ENCODE data around the gene MRPS10. TPM values are rescaled to one million over a fixed set of nuclear protein-coding genes. Genes with fewer than 3 reads are reported as not detected.
A peak's percentile ranks its signal among the peaks of the same experiment; 100 is the strongest.

Gene MRPS10
- total RNA-seq, 1 experiment from 2014 or later, result 67.6 TPM

DNA sequence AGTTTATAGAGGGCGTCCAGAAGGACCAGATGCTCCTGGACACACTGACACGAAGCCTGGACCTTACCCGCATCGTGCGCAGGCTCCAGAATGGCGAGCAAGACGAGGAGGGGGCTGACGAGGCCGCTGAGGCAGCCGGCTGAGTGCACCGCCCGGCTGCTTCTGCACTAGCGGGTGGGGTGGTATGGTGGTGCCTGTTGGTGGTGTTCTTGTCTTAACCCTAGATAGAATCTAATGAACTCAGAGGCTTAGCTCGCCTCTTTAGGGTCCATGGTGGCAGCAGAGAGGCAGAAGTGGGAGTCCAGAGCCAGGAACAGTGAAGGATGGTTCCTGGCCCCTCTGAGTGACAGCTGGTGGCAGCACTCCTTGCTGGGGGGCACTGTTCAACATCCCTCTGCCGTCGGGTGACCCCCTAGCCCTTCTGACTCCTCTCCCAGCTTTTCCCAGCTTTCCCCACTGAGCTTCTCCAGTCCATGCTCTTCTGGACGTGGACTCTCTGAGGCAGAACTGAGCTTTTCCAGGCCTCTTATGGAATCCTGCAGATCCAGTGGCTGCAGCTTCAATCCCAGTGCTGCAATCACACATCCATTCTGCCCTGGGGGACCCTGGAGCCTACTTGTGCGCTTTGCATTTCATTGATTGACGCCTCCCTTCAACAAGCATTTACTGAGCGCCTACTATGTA lies 38.3 kb downstream of the MRPS10 start:
- Histone ChIP-seq H3K4me1 (ENCODE audit: control insufficient read depth, insufficient read depth, low read length) (no peaks in the 10 kb centered on the region), H3K27me3 (ENCODE audit: control insufficient read depth, insufficient read depth, low read length) (no peaks in the 10 kb centered on the region), H3K36me3 (ENCODE audit: control insufficient read depth, insufficient read depth, low read length) (no peaks in the 10 kb centered on the region), H3K27ac (ENCODE audit: low read length) (no peak overlapping the region), H3K4me3 (ENCODE audit: low read depth in 2 of 2, low read length in 2 of 2) (no peak overlapping the region), H3K9me3 (ENCODE audit: control insufficient read depth, insufficient read depth, low read depth, low read length) (no peaks in the 10 kb centered on the region)
- in situ Hi-C loops (cut with HindIII; ENCODE audit: low pct_unique_long_range_greater_than_20kb, low sequenced_read_pairs), result no loop called here
- ATAC-seq (peak; percentile 57), DNase-seq (ENCODE audit: low read depth, low spot score) (no peak)
- TF ChIP-seq REST (IDR thresholded peaks at IDR 0.05; ENCODE audit: insufficient read depth in 1 of 2, low read depth in 2 of 2, low read length in 1 of 2) (no peak), SIN3A (IDR thresholded peaks at IDR 0.05; ENCODE audit: borderline replicate concordance, insufficient read depth, low read depth, low read length) (no peak), TCF7L2 (IDR thresholded peaks at IDR 0.05; ENCODE audit: low read depth, low read length) (no peak), POLR2AphosphoS5 (IDR thresholded peaks at IDR 0.05; ENCODE audit: low read depth, low read length) (no peak)
- TF ChIP-seq, protein P1, sequence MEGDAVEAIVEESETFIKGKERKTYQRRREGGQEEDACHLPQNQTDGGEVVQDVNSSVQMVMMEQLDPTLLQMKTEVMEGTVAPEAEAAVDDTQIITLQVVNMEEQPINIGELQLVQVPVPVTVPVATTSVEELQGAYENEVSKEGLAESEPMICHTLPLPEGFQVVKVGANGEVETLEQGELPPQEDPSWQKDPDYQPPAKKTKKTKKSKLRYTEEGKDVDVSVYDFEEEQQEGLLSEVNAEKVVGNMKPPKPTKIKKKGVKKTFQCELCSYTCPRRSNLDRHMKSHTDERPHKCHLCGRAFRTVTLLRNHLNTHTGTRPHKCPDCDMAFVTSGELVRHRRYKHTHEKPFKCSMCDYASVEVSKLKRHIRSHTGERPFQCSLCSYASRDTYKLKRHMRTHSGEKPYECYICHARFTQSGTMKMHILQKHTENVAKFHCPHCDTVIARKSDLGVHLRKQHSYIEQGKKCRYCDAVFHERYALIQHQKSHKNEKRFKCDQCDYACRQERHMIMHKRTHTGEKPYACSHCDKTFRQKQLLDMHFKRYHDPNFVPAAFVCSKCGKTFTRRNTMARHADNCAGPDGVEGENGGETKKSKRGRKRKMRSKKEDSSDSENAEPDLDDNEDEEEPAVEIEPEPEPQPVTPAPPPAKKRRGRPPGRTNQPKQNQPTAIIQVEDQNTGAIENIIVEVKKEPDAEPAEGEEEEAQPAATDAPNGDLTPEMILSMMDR (IDR thresholded peaks at IDR 0.05), result no peak
- no TSS peak for BruUV-seq (replicated peaks)
- ChIA-PET CTCF (no interaction called here), POLR2A (interaction anchor here (0.6 kb wide), 1 partner anchor 9 kb away, joined by 3 read pairs; no protein-coding TSS in a partner anchor)
- intact Hi-C loops (cut with micrococcal nuclease; ENCODE audit: unreplicated experiment), result no loop called here

- POLR2A ChIA-PET, result interaction anchor here (0.7 kb wide), 1 partner anchor 29 kb away, joined by 3 read pairs; no protein-coding TSS in a partner anchor
- Histone ChIP-seq H3K4me3 (ENCODE audit: low read depth in 2 of 2, low read length in 2 of 2) (no peak overlapping the region), H3K9me3 (ENCODE audit: control insufficient read depth, insufficient read depth, low read depth, low read length) (no peaks in the 10 kb centered on the region), H3K27ac (ENCODE audit: low read length) (no peak overlapping the region; the same call in 1 of the 2 replicates), H3K27me3 (ENCODE audit: control insufficient read depth, insufficient read depth, low read length) (no peaks in the 10 kb centered on the region), H3K4me1 (ENCODE audit: control insufficient read depth, insufficient read depth, low read length) (no peaks in the 10 kb centered on the region), H3K36me3 (ENCODE audit: control insufficient read depth, insufficient read depth, low read length) (no peaks in the 10 kb centered on the region)
- intact Hi-C loops (cut with micrococcal nuclease; ENCODE audit: unreplicated experiment), result no loop called here
- in situ Hi-C loops (cut with HindIII; ENCODE audit: low pct_unique_long_range_greater_than_20kb, low sequenced_read_pairs), result no loop called here
- CTCF ChIA-PET, result no interaction called here
- no peak for DNase-seq (ENCODE audit: low read depth, low spot score)
- no peak for ATAC-seq
- no TSS peak for BruUV-seq (replicated peaks)
- no peak for TF ChIP-seq POLR2AphosphoS5 (IDR thresholded peaks at IDR 0.05; ENCODE audit: low read depth, low read length)
- TF ChIP-seq REST (IDR thresholded peaks at IDR 0.05; ENCODE audit: insufficient read depth in 1 of 2, low read depth in 2 of 2, low read length in 1 of 2), result no peak
- no peak for TF ChIP-seq SIN3A (IDR thresholded peaks at IDR 0.05; ENCODE audit: borderline replicate concordance, insufficient read depth, low read depth, low read length)
- TF ChIP-seq, protein P1 (IDR thresholded peaks at IDR 0.05), result no peak
- TF ChIP-seq TCF7L2 (IDR thresholded peaks at IDR 0.05; ENCODE audit: low read depth, low read length), result no peak
These were observed 39.9 kb downstream of the MRPS10 start for GRCh38 chr6:42177514-42178364.

Measured in Panc1 (cell line).